GM18858 (cell line): ENCODE measurements around the gene RNF220.

Source experiments
- ATAC-seq: cut with Tn5 transposase; IDR thresholded peaks from one replicate; pipeline ENCODE4 v1.9.1; 2021; ENCODE audit not compliant: unreplicated experiment

RNF220 gene

DNA sequence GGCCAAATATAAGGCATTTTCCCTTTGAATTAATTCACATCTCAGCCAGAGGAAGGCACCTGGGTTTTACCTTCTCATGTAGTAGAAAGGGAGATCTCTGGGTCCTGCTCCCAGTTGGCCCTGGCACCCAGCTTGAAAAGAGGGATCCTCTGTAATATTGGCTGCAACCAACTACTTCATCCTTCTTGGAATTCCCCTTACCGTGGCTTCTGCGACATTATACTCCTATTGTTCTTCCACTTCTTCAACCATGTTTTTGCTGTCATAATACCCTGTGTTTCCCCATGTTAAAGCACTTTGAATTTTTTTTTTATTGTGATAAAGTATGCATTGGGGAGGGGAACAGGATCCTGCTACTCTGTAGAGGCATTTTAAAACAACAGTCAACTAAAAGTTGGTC is 26.8 kb downstream of the RNF220 start:
- no peak for ATAC-seq

DNA sequence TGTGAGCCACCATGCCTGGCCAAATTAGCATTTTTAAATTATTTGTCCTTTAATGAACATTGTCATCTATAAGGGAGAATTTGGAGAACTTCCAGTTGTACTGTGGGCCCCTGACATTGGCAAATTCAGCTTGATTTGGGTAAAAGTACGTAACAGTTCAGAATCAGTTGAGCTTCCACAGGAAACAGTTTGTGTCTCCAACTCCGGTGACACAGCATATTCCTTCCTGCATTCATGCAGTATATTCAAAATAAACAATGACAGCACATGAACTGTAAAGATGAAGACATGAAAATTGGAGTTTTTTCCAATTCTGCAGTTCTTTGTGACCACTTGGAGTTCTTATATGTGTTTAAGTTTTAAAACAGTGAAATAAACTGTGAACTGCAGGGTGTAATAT is 28.2 kb downstream of the RNF220 start:
- ATAC-seq, result no peak

DNA sequence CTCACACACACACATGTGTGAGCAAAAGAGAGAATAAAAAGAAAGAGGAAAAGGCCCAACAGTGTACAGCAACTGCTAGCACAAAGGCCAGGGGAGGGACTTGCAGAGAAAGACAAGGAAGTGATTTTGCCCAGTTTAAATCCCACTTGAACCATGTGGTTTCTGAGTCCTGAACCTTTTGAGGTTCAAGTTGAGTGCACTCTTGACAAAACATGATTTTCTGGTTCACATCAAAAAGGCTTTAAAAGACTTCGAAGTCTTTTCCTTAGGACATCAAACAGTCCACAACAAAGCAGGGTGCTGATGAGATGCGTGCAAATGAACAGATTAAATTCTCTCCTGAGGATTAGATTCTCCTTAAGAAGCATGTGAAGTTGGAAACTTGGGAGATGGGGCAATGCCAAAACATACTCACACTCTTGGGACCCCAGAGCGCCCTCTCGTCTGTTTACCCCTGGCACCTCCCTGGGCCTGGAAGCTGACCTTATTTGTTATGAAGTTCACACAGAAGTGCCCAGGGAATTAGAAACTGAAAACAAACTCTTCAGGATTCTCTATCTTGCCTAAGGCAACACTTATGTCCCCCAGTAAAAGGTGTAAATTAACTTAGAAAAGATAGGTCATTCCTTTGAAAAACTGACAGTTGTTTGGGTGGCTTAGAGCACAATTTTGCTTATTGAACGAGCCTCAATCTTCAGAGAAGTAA is 31.5 kb downstream of the RNF220 start:
- no peak for ATAC-seq

DNA sequence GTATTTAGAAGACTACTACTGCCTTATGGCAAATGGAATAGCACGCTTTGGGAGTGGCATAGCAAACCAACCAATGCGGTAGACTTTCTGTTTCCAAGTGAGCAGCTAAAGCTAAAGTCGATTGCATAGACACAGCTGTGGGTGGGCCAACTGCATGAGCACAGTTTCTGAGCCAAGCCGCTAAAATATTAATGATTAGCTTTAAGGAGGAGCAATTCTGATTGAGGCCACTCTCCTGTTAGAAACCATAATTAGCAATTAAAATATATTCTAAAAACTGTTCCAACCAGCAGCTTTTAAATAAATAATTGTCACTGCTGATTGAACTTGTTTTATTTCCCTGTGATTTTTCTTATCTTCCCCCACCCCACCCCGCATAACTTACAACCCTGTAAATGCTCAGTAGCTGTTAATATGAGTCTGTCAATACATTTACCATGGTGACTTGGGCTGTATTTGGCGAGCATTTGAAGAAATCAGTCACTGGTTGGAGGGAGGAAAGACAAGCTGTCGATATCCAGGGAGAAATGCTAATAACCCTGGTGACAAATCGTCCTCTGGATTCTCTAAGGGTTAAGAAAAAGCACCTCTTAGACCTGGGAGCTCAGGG is 32.2 kb downstream of the RNF220 start:
- no peak for ATAC-seq

DNA sequence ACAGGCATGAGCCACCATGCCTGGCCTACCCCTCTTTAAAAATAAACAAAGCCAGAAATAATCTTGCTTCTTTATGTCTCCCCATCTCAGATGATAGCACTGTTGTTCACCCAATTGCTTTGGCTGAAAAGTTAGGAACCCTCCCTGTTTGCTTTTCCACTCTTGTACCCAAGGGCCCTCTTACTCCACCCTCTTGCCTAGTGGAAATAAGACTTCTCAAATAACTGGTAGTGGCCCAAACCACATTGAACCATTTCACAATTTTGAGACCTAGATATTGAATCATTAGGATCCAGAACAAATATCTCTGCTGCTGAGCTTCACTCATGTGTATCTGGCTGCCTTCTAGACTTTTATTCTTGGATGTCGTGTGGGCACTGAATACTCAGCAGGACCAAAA is 37.7 kb downstream of the RNF220 start:
- no peak for ATAC-seq

DNA sequence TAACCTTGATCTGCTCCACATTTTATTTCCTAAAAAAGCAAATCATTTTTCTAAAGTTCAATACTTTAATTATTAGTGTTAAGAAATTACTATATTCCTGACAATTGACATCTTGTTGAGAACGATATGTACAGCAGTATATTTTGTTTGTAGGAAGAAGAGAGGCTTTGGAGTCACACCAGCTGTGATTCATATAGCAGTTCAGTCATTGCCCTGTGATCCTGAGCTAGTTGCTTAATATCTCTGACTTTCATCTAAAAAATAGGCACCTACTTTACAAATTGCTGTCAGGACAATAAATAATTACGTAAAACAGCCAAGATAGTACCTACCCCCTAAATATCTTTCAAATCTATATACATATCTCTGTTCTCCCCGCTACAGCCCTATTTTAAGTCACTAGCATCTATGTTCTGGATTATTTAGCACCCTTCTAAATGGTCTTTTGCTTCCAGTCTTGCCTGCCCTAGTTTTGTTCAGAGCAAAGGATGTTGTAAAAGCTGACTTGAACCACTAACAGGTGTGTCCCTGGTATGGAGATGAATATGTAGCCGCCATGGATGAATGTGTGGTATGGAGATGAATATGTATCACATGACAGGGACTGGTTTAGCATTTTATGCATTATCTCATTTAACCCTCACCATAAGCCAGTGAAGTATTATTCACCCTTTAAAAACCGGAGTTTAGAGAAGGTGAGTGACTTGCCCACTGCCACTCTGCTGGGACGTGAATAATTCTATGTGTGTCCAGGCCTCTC is 42.2 kb downstream of the RNF220 start:
- ATAC-seq, result no peak

DNA sequence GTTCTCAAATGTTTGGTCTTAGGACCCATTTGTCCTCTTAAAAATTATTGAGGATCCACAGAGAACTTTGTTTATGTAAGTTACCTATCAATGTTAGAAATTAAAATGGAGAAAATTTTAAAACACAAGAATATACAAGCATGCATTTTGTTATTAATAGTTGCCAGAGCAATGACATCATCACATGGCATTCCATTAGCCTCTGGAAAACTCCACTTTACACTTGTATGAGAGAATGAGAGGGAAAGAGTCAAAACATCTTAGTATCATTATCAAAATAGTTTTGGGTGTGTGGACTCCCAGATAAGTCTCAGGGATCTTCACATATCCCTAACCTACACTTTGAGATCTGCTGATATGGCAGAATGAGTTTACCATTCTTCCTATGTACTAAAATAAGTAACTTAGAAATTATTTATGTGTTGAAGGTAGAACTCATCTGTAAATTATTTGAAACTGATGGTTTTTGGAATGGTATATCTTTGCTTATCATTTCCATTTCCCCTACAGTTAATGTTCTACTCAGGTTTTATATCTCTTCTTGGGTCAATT is 48.8 kb downstream of the RNF220 start:
- no peak for ATAC-seq

DNA sequence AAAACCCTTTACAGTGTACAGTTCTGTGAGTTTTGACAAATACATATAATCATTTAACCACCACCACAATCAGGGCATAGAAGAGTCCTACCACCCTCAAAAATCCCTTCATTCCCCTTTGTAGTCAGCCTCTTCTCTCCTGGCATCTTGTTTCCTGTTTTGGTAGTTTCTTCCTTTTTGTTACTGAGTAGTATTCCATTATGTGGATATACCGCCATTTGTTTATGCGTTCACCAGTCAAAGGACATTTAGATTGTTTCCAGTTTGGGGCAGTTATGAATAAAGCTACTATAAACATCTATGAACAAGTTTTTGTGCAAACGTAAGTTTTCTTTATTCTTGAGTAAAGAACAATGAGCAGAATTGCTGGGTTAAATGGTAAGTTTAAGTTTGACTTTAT is 49.6 kb downstream of the RNF220 start:
- no peak for ATAC-seq

DNA sequence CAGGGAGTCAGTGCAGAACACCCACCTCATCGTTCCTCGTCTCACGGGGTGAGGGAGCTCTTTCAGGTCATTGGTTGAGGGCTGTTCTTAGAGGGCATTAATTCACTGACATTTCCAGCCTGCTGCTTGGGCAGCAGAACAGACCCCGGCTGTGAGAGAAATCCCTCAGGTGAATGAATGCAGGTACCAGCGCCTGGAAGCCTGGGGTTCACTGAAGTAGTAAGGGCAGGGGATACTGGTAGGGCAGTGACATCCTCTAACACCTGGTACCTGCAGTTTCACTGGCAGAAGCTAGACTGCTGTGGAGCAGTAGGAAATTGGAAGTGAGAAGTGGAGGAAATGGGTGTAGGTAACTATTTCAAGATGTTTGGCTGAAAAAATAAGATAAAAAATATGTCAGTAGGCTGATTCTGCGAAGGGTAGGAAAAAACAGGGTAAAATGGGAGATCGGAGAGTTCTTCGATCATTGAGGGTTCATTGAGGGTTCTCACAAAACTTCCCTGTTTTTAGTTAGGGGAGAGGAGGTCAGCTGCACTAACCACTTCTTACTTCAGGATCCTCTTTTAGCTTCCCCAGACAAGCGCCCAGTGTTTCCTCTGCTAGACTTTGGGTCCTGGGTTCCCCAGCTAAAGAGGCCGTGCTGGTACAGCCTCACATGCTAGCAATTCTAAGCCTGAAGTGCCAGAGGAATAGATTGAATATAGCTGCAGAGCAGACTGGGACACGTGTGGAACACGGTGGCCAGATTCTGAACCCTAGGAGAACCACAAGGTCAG is 55.2 kb downstream of the RNF220 start:
- no peak for ATAC-seq

DNA sequence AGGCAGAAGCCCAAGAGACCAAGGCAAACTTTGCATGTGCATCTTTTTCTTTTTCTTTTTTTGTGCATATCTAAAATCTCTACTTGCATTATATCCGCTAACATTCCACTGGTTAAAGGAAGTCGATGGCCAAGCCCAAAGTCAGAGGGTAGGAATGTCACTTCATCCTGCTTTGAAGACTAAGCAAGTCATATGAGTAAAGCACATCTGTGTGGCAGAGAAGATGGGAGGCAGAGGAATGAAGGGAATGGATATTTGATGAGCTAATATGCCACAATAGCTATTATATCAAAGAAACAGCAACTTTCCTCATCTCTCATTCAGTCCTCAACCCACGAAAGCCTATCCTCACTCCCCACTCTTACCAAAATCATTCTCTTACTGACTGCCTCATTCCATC is 59.3 kb downstream of the RNF220 start:
- no peak for ATAC-seq

DNA sequence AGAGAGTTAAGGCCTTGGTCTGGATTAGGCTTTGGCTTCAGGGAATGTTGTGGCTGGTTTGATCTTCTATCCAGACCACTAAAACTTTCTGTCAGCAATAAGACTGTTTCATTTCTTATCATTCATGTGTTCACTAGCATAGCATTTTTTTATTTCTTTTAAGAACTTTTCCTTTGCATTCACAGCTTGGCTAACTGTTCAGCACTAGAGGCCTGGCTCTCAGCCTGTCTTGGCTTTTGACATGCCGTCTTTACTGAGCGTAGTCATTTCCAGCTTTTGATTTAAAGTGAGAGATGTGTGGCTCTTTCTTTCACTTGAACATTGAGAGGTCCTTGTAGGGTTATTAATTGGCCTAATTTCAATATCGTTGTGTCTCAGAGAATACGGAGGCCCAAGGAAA is 62.5 kb downstream of the RNF220 start:
- ATAC-seq, result no peak

DNA sequence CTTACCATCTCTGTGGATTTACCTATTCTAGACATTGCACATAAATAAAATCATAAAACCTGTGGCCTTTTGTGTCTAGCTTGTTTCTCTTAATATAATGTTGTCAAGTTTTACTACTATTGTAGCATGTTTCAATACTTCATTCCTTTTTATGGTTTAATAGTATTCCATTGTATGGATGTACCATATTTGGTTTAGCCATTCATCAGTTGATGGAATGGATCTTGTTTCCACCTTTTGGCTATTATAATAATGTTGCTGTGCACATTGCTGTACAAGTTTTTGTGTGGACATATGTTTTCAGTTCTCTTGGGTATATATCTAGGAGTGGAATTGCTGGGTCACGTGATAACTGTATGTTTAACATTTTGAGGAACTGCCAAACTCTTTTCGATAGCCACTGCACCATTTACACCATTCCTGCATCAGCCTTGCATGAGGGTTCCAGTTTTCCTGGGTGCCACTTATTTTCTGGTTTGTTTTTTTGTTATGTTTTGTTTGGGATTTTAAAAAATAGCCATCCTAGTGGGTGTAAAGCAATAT is 66.9 kb downstream of the RNF220 start:
- no peak for ATAC-seq

DNA sequence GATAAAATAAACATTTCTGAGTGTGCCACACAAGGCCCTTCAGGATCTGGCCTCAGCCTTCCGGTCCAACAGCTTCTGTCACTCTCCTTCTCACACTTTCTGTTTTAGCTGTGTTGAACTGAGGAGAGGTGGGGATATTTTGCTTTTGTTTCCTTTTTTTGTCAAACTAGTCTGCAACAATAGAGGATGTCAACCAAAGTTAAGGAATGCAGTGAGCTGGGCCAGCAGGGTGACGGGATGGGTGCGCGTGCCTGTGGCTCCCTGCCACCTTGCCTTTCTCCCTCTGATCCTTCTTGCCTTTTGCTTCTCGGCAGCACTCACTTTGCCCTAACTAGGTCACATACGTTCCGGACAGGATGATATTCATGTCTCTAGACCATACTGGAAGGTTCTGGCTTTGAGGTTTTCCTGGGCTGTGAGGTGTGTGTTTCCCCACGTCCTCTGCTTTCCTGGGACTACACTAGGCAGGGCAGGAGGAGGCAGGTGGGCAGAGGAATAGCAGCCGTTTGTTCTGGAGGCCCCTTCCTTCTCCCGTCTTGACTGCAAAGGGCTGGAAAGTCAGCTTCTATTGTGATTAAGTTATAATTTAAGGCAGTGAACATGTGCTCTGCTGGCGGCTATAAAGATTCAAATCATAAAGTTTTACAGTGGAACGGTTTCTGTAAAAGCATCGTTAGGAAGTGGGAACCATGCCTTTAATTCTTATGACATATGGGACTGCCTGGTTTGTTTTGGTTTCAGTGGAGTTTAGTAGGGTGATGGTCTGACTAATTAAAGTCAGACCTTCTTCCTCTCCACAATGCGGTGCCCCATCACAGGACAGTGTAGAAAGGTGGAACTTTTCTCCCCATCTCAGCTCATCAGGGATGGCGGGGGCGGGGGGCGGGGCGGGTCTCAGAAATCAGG is 67.8 kb downstream of the RNF220 start:
- no peak for ATAC-seq

DNA sequence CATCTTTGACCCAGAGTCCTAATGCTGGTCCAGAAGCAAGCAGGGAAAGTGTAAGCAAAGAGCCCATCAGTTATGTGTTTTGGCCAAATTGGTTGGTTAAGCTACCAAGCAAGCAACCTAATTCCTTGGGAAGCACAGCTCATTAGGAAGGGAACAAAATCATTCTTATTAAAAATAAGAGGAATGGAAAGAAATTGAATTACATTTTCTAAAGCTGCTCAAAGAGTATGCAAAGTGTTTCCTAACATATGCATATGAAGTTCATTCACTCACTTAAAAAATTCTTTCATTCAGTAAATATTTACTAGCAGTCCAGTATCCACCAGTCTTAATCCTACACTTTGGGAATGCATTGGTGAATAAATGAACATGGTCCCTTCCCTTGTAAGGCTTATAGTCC is 71.8 kb downstream of the RNF220 start:
- ATAC-seq, result no peak

DNA sequence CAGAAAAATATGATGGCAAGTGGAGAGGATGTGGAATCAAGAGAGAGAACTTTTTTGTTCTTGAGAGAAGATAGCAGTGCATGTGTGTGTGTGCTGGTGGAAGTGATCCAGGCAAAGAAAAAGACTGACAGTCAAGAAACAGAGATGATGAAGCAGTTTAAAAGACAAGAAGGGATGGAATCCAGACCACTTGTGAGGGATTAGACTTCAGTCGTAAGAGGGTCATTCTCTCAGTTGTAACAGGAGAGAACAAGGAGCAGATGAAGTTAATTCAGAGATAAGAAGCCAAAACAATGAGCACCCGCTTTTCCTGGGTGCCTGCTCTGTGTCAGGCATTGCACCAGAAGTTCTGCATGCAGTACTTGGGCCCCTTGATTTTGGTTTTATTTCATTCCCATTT is 76.6 kb downstream of the RNF220 start:
- no peak for ATAC-seq

DNA sequence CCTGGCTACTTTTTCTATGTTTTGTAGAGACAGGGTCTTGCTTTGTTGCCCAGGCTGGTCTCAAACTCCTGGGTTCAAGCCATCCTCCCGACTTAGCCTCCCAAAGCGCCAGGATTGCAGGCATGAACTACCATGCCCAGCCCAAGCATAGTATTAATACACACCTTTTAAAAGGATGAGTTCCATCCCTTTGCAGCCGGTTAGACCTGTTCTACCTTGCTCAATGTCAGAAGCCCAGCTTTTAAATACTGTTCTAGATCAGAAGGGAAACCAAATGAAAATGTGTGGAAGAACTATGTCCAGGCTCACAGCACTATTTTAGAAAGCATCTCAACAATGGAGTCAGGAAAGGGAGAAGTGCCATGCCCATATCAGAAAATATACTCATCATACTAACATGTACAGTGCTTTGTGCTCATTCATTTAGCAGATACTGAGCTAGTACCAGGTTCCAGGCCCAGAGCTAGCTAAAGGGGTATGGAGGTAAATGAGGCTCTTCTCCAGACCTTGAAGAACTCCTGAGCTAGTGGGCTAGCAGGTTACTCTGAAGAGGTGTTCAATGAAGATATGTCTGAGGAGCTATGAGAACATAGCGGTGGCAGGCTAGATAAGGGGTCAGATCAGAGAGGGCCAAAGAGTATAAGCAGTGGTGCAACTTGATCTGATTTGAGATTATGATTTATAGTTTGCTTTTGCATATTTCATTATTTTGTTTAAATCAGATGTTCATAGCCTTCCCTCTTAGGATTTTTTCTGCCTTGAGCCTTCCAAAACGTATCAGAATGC is 78.2 kb downstream of the RNF220 start:
- no peak for ATAC-seq

DNA sequence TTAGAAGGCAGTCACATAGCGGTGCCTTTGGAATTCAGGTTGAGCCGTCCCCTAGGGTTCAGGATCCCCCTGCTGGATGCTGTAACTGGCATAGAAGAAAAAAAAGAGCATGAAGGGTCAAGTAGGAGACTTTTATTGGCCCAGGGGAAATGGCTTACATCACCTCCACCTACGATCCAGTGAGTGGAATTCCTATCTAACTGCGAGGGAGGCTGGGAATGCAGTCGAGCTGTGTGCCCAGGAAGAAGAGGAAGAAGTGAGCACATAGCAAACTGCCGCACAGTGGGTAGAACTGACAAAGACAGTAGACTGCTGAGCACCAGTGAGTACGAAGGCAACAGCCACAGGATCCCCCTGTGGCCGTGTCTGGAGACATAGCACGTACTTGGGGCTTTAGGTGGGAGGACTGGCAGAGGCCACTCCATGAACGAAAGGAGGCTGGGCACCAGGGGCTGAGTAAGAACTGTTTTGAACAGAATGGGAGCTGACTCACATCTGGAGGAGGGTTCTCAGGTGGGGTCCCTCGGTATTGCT is 79.2 kb downstream of the RNF220 start:
- no peak for ATAC-seq

DNA sequence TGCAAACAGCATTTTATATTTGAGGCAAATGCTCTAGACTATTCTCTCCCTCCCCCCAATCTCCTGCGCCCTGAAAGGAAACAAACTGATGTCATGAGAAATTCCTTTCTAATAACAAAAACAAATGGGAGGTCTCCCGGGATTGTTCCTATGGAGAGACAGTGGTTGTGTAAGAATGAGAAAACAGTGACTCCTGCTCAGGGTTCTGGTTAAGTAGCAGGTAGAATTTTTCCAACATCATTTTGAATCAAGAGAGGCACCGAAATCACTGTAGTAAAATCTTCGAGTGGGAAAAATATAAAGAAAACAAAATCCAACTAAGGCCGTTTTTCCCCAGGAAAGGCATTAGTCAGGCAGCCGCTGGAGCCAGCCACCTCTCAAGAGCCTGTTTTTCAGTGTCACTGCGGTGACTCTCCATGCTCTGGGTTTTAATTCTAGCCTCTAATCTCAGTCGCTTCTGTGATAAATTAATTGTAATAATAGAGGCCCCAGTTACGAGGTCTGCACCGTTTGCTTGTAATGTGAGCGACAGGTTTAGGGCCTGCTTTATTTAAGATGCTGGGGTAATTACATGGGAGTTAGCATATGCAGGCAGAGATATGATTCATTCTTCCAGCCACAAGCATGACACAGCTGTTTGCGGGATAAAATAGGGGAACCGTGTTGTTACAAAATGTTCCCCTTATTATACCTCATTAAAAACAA is 80.3 kb downstream of the RNF220 start:
- no peak for ATAC-seq
